Sciatic nerve (tissue), 2 donors: ENCODE measurements around the gene P2RY12. TPM values are rescaled to one million over a fixed set of nuclear protein-coding genes. Genes with fewer than 3 reads are reported as not detected.
A peak's percentile ranks its signal among the peaks of the same experiment; 100 is the strongest.

ENCODE experiments used
- ATAC-seq: fragments of 200-7000 bp; cut with Tn5 transposase; one replicate; pipeline ENCODE4 v1.9.1; 2020; ENCODE audit warnings: mild to moderate bottlenecking, moderate library complexity
- DNase-seq: peaks from one replicate; pipeline ENCODE4 v3.0.0-alpha.2; 2020; ENCODE audit warnings: low spot score
- intact Hi-C: fragments of 100-400 bp; cut with DNase I; formaldehyde crosslinking; loops from one replicate; pipeline ENCODE4 v1.14.2; 2022
- total RNA-seq: library from RNA; stranded (reverse); fragmentation: NEBNext Ultra II Directional; extraction: Animal tissue kit (Norgen Biotek cat#: 25700); gene quantifications from one replicate; pipeline ENCODE4 v1.2.1, GENCODE V29; 2021
- donor health status: DM: no; HTN: no; CAD: no.
- donor health status: DM: no; HTN: no; CAD: no.

Gene P2RY12
- 27.1 TPM for total RNA-seq

DNA sequence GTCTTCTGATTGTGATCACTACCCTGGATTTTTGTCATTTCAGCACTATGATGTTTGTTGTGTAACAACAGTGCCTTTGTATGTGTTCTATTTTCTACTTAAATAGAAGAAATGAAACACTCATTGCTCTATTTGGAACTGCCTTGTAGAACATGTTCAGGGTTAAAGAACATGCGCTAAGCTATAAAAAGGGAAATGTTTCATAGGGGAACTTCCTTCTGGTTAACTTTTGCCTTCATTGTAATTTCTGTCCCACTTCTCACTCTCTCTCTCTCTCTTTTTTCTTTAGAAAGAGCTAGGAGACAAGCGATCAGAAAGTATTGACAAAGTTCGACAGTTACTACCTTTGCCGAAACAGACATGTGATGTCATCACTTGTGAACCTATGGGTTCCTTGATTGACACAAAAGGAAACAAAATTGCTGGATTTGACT is at the start of gene P2RY12:
P2RY12 (minus strand) TSS at position 13 of the 434 bp plus-strand sequence. CDS start 45,908 bp downstream, outside the sequence.
- DNase-seq (no peak), ATAC-seq (peak; percentile 80)
- intact Hi-C loops, result no loop called here

DNA sequence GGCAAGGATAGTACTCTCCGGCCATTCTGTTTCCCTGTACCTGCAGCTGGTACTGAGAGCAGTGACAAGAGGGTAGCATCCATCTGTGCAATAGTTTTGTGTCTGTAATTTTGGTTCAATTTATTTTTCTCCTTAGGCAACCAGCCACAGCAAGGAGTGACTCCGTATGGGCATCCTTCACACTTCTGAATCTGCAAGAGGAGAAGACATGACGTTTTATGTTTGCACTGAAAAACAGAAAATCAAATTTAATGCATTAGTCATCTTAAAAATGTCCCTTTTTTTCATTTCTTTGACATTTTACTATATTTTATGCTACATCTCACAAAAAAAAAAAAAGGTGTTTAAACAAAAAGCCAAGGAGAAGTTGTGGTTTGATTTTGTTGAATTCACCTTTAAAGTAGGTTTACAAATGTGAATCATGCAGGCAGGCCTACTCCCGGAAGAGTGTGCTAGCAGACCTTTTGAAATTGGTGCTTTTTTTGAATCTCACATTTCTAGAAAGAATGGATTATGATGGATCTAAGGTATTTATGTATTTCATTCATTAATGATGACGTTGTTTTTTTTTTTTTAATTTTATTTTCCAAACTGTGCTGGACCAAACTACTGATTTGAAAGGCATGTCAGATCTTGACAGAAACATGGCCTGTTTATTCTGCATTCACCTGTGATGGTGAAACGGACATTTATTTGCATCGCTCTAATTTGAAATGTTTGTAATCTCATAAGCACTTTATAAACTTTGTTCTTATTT is 48.2 kb upstream of the P2RY12 start:
- no peak for ATAC-seq
- no peak for DNase-seq
- intact Hi-C loops, result no loop called here

DNA sequence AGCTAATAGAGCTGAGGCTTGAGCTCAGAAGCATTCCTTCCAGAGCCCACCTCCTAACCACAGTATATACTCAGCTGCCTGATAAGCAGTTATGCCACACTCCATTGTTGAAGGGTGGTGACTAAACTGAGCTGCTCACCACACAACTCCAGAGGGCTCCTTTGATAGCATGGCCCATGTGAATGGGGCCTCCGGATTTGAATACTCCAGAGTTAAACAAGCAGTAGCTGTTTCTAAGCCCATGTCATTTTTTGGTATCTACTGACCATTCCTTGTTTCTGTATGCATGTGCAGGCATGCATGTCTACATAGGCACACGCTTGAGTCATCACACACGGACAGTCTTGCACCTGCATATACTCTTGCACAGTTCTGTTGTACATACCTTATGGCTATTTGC is 47.4 kb upstream of the P2RY12 start:
- ATAC-seq (no peak), DNase-seq (no peak)
- intact Hi-C loops, result no loop called here

DNA sequence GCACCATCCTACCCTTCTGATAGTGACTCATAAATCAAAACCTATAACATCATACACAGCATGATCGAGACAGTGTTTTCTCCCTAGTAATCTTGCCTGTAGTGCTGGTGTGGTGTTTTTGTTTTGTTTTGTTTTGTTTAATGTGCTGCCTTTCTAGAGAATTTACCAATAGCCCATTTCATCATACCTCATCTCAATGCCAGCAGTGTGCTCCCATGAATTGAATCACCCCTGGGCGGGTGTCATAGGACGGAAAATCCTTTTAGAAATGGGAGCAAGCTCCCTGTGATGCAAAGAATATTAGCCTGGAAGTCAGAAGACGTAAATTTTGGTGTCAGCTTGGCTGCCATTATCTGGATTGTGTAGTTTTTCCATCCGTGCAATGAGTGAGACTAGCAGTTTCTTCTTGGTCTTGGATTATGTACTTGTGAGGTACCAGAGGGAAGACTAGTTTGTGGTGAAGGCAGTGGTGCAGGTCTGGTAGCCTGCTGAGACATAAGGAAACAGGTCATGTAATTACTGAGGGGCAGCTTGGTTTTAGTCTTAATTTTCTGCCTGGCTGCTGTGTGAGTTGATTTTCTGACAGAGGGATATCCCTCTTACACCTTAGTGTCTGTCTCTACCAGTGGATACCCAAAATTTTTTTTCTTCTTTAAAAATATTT is 46.4 kb upstream of the P2RY12 start:
- ATAC-seq, result no peak
- no peak for DNase-seq
- intact Hi-C loops, result no loop called here

DNA sequence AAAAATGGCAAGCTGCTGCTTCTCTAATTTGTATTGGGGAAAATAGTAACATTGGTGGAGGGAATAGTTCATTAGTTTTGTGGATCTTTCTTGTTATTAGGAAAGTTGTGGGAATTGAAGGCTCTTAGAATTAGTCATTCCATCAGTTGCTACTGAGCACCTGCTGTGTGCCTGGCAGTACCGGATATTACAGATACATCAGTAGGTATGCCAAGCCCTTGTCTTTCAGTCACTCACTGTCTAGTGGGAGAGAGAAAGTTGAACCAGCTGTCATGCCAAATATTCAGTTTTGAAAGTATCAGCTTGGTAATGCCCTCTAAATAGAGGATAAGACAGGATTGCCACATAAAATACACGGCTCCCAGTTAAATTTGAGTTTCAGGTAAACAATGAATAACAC is 43.8 kb upstream of the P2RY12 start:
- DNase-seq, result no peak
- no peak for ATAC-seq
- intact Hi-C loops, result no loop called here

DNA sequence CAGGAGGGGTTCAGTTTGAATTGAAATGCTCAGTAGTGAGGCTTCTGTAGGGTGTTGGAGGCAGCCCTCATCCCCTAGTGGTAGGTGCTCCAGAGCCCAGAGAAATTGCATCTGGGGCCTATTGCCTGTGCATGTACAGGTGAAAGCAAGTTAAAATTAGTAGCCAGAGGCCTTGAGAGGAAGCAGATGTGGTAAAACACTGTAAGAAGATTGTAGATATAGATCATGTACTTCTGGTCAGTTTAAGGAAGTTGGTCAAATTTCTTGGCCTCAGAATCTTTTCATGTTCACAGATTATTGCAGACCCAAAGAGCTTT is 41.7 kb upstream of the P2RY12 start:
- ATAC-seq, result no peak

DNA sequence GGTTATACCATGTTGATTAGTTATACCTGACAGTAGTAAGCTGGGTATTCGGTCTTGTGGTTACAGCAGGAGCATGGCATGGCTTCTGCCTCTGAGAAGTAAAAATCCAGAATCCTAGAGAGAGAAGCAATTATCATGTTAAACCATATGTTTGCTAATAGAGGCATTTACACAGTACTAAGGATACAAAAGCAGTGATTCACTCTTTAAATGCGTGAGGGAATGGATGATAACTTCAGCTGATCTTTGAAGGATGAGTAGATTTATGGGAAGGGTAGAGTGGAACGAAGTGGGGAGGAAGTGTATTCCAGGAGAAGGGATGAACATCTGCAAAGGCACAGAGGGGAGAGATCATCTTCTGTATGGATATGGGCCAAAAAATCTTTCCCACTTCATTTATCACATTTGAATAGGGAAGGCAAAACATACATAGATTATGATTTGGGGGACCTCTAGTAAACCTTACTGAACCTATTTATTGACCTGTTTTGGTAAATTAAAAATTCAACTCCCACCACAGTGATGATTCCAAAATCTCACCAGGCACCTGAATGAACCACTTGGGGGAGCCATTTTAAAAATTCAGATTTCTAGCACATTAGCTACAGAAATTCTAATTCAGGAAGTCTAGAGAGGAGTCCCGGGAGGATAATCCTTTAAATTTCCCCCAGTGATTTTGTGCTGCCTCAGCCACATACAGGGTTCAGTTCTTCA is 41.2 kb upstream of the P2RY12 start:
- DNase-seq (no peak), ATAC-seq (no peak)
- intact Hi-C loops, result no loop called here

More for the DNA sequence above, 41.7 kb upstream of the P2RY12 start:
- intact Hi-C loops, result no loop called here
- no peak for DNase-seq

DNA sequence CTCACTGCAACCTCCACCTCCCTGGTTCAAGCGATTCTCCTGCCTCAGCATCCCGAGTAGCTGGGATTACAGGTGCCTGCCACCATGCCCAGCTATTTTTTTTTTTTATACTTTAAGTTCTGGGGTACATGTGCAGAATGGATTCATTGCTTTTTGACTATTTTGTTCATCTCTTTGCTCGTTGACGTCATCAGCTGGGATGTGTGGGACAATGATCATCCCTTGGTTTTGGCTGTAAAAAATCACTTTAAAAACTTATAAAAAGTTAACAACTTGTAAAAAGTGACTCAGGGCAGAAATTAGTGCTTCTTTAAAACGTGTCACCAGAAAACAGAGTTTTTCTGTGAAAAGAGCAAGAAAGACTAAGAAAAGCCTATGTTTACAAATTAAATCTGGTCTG is 38.5 kb upstream of the P2RY12 start:
- DNase-seq (no peak), ATAC-seq (no peak)
- intact Hi-C loops, result no loop called here

DNA sequence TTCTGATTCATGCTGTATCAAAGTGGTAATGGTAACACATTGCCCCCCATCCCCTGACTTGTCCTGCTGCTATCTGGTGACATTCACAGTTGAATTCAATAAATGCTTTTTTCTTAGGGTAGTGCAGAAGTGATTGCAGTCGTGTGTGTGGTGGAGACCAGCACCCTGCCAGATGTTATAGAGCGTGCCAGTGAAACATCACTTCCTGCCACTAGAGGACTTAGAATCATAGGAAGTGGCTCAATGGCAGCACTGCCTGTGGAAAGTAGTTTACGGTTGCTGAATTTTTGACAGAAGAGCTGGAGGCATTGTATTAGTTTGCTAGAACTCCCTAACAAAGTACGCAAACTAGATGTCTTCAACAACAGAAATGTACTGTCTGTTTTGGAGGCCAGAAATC is 37.4 kb upstream of the P2RY12 start:
- no peak for ATAC-seq

DNA sequence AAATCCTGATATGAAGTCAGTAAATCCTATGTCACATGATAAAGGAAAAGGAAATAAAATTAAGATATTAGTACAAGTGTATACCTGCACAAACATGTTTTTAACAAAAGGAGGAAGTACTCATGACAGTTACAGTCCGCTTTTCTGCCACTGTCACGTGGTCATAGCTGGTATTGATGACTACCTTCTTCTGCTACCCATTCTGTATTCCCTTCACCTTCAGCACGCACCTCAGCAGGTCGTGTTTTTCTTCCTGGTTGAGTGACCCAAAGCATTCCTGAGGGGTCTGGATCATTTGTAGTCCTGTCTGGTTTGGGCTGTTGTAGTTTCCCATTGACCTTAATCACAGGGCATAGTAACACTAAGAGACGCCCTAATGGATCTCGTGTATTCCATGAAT is 35.3 kb upstream of the P2RY12 start:
- no peak for ATAC-seq
- intact Hi-C loops, result no loop called here
- no peak for DNase-seq

More for the DNA sequence above, 37.4 kb upstream of the P2RY12 start:
- intact Hi-C loops, result no loop called here
- DNase-seq, result no peak

DNA sequence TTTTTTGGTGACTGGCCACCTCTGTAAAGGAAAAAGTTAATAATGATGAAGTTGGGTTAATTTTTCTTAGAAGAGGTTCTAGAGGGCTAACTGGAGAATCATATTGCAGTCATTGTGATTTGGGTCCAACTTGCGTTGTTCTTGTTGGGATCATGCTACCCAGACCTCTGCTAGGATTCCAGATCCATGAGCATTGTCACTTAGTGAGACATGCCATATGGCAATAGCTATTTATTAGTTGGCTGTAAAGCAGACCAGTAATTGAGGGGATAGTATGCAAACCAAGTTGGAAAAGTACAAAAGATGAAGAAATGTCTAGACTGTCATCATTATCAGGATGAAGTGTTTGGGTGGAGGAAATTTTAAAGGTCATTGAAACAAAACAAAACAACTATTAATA is 30.7 kb upstream of the P2RY12 start:
- no peak for DNase-seq
- no peak for ATAC-seq
- intact Hi-C loops, result no loop called here

DNA sequence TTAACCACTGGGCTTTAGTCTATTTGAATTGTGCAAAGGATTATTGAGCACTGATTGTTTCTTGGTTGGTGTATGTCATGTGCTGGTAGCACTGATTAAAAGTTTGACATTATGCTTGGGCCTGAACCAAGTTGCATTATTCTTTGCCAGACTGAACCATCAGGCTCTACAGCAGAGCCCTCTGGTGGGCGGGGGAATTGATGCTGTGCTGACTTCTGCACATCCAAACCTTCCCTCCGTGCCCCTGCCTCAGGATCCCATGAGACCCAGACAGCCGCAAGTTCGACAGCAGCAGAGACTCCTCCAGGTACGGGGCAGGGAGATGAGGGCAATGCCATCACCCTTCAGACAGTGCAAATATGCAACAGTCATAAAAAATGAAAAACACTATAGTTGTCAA is 28.4 kb upstream of the P2RY12 start:
- ATAC-seq (no peak), DNase-seq (no peak)

DNA sequence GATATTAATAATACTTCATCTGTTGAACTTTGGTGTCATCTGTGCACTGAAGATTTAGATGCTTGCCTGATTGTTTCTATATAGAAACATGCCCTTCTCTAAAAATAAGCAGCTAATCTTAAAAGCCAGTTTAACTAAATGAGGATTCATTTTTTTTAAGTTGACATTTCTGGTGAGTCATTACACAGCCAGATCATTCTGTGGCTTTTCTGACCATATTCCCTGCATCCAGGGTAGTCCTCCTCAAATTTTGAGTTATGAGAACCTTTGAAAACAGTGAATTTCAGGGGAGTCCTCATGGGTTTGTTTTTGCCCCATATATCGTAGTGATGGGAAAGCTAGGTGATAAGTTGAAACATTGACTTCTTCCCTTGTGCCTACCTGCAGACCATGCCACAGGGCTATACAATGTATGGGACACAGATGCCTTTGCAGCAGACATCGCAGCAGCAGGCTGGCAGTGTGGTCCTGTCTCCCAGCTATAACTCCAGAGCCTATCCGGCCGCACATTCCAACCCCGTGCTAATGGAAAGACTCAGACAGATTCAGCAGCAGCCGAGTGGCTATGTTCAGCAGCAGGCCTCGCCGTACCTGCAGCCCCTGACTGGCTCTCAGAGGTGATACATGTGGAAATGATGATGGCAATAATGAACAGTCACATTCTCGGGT is 26.5 kb upstream of the P2RY12 start:
- DNase-seq (no peak), ATAC-seq (no peak)
- intact Hi-C loops, result no loop called here

More for the DNA sequence above, 28.4 kb upstream of the P2RY12 start:
- intact Hi-C loops, result no loop called here

DNA sequence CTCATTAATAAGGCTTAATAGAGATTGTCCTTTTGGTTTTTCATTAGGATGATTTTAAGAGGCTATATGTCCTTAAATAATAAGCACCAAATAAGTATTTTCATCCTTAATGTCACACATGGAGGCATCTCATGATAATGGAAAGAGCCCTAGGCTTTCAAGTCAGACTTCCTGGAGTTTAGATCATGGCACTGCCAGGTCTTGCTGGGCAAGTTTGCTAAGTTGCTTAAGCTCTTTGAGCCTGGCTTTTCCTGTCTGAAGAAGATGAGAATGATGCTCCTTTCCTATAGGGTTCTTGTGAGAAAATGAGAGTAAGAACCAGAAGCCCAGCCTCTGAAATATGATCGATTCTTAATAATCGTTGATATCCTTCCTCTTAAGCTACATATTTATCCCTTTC is 23.4 kb upstream of the P2RY12 start:
- intact Hi-C loops, result no loop called here
- no peak for DNase-seq
- no peak for ATAC-seq

DNA sequence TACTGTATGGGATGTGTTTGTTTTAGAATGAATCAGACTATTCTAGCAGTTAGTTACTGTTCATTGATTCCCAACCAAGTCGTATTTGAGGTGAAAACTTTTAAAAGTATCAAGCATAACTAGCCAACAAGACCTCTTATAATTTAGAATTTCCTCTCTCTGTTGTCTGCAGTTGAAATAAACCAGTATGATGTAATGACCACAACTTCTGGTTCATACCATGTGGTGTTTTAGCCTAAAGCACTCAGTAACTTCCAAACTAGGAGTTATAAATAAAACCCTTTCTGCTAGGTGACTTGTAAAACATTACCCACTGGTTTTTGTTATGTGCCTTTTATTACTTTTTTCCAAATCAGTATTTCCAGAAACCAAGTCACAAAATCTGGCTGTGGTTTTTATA is 19.8 kb upstream of the P2RY12 start:
- intact Hi-C loops, result no loop called here
- no peak for DNase-seq
- no peak for ATAC-seq

DNA sequence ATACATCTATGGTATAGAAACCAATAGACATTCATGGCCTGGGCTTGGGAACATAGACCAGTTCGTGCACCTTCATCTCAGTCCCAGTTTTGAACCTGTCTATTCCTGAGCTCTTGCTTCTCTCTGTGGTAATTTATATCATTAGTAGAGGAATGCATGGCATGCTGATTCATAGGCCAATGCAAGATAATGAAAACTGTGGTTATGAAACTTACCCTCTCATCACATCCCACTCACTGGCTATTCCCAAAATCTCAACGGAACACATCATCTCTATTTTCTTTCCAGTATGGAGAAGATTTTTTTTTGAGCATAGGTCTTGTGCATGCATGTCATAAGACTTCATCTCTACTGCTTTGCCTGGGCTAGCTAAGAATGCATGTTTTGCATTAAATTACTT is 18.7 kb upstream of the P2RY12 start:
- ATAC-seq (no peak), DNase-seq (no peak)
- intact Hi-C loops, result no loop called here

DNA sequence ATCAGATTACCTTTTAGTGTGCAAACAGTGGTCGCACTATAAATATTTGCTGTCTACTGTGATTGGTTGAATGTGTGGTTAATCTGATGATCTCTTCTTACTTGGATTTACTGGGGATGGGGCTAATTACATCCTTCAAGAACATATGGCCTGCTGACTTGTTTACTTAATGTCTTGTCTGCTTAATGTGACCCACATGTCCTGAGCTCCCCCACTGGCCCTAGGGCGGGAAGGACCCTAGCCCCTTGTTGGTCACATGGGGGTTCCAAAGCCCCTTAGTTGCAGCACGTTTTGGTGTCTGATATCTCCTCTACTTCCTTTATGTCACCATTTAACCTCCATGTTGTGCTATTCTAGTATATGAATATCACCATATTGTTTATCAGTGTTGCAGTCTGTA is 17.8 kb upstream of the P2RY12 start:
- DNase-seq (no peak), ATAC-seq (no peak)
- intact Hi-C loops, result no loop called here

DNA sequence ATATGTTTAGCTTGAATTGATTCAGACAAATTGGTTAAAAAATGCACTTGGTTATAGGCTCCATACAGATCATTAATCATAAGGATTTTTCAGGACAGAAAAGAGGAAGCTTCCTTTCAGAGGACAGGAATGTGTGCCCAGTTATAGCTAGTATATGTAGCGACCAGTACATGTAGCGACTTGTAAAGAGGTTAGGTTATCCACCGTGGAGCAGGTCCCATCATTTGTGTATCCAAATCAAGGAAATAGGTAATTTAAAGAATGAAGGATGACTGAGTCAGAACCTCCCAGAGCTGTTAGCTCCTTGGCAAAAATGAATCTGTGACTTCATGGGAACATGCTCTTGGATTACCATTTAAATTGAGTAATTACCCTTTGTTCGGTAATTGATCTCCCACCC is 15.8 kb upstream of the P2RY12 start:
- intact Hi-C loops, result no loop called here
- DNase-seq (no peak), ATAC-seq (no peak)

DNA sequence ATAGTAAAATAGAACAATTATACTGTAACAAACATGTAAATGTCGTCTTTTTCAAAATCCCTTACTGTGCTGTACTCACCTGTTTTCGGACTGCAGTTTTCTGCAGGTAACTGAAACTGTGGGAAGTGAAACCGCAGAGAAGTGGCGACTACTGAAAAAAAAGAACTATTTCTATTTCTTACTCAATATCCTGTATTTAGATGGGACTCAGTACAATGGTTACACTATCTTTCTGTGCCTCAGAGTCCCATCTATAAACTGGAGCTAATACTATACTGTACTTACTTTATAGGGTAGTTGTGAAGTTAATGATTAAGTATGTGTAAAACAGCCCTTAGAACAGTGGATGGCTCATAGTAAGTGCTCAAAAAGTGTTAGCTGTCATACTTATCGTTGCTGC is 14.3 kb upstream of the P2RY12 start:
- intact Hi-C loops, result no loop called here
- ATAC-seq, result no peak

DNA sequence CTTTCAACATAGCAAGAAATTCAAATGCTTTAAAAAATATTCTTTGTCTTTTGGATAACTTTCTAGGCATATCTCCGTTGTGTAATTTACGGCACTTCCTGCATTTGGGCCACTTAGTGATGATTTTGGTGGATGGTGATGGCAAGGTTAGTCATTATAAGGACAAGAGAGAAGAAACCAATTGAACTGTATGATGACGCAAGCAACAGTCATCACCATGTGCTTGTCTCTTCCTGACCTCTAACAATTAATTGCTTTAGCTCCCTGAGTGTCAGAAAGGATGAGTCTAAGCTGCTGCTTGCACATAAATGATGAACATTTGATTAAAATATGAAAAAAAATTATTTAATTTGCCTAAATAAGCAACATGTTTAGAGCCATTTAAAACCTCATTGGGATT is 11.3 kb upstream of the P2RY12 start:
- intact Hi-C loops, result no loop called here
- DNase-seq, result no peak
- ATAC-seq, result no peak

More for the DNA sequence above, 14.3 kb upstream of the P2RY12 start:
- no peak for DNase-seq
